HG02588 (cell line): ENCODE results near the gene PPM1H.

ENCODE experiments used
- ATAC-seq: cut with Tn5 transposase; IDR thresholded peaks from one replicate; pipeline ENCODE4 v1.9.1; 2021; ENCODE audit warnings: mild to moderate bottlenecking, moderate library complexity; ENCODE audit not compliant: unreplicated experiment

Gene PPM1H

DNA sequence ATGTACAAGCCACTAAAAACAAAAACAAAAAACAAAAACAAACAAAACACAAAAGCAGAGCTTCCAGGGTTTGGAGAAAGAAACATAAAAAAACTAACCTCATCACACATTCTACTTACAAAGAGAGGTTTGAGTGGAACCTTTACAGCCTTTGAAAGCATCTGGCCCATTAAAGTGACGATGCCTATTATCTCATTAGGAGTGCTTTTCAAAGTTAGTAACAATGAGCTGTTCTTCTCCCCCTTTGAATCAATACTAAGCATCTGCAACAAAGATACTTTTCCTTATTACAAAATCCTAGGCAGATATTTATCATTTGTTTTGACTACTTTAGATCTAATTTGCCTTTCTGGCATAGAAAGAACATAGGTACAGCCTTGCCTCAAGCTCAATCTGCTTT is 217.3 kb downstream of the PPM1H start:
- no peak for ATAC-seq

DNA sequence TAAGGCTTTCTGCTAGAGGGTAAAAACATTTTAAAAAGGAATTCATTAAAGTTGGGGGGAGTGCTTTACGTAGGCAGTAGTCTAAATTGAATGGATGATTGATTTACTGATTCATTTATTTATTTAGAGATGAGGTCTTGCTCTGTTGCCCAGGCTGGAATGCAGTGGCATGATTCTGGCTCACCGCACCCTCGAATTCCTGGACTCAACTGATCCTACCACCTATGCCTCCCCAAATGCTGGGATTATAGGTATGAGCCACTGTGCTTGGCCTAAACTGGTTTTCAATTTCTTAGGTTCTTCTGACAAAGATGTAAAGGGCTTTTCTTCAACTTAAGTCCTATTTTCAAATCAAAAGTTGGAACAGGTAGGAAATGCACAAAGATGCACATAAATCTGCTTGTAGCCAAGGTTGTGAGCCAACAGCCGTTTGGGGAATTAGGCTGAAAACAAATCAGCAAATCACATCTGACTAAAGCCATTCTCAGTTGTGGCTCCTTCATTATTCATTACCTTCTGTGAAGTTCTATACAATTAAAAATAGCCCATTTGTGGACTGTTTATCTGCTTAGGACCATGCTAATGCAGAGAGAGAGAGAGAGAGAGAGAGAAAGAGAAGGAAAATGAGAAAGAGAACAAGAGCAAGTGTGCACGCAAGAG is 218.0 kb downstream of the PPM1H start:
- no peak for ATAC-seq

DNA sequence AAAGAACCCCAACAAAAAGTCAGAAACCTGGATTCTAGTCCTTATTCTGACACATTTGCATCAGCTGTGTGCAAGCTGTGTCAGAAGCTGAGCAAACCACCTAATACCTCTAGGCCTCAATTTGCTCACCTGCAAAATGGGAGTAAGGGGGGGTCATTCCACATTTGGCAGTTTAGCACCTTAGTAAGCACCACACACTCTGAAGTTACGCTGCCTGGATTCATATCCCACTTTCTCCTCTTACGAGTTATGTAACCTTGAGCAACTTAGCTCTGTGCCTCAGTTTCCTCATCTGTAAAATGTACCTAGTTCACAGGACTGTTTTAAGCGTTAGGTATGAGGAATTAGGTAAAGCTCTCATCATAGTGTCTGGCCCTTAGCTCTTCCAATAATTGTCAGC is 218.9 kb downstream of the PPM1H start:
- no peak for ATAC-seq

DNA sequence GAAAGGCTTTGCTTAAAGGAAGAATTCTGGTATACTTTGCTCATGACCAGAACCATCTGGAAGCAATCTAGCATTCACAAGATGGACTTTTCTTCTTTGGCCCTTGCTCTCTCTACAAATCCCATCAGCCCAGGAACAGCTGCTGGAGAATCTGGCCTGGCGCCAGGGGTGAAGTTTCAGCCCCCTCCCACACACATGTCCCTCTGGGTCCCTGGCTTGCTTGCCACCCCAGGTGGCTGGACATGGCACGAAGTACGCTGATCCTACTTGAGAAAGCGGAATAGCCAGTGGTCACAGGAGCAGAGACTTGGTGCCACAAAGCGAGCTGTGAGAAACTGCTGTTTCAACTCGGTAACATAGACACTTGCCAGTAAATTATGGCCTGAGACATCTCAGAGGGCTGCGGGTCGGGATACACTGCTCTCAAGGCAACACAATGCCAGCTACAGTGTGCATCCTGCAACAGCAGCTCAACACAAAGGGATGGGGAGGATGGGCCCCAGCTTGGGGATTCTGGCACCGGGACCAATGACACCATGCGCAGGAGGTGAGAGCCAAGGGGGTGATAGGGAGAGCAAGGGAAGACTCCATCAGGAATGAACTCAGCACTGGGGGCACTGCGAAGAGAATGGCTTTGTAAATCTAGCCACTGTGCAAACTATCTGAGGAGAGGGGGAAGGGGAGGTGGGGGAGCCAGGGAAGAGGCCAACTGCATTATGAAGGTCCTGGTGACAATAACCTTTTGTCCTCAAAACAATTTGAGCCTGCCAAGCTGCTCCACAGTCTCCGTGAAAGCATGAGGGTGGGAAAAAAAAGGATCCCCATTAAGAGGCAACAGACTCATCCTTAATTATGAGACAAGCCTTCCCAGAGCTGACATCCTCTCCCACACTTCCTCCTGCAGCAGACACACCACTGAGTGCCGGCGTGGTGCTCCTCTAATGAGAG is 219.9 kb downstream of the PPM1H start:
- ATAC-seq, result no peak

DNA sequence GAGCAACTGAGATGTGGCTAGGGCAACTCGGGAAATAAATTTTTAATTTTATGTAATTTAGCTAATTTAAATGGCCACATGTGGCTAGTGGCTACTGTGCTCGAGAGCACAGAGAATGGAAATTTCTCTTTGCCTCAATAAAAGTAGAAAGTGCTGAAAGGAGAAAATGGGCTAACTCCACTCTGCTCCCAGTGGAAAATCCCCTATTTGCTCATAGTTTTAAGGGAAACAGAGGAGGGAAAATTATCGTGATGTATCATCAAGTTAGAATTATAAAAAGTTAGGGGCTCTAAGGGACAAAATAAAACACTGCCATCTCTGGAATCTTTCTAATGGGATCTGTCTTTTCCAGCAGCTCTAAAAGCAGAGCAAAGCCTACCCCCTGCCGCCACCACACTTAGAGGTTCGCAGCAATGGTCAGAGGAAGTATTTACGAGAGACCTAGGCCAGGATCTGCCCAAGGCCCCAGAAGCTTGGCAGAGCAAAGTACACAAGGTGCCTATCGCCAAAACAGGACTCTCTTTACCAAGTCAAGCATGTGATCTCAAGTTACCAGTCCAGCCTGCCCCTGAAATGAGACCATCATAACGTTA is 220.7 kb downstream of the PPM1H start:
- ATAC-seq, result no peak

DNA sequence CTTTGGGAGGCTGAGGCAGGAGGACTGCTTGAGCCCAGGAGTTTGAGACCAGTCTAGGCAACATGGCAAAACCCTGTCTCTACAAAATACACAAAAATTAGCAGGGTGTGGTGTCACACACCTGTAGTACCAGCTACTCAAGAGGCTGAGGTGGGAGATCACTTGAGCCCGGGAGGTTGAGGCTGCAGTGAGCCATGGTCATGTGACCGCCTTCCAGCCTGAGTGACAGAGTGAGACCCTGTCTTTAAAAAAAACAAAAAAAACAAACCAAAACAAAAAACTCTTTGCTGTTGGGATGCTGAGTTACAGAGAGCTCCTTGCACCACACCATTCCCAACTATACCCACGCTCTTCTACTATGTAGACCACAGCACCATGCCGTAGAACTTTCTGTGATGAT is 221.2 kb downstream of the PPM1H start:
- no peak for ATAC-seq

DNA sequence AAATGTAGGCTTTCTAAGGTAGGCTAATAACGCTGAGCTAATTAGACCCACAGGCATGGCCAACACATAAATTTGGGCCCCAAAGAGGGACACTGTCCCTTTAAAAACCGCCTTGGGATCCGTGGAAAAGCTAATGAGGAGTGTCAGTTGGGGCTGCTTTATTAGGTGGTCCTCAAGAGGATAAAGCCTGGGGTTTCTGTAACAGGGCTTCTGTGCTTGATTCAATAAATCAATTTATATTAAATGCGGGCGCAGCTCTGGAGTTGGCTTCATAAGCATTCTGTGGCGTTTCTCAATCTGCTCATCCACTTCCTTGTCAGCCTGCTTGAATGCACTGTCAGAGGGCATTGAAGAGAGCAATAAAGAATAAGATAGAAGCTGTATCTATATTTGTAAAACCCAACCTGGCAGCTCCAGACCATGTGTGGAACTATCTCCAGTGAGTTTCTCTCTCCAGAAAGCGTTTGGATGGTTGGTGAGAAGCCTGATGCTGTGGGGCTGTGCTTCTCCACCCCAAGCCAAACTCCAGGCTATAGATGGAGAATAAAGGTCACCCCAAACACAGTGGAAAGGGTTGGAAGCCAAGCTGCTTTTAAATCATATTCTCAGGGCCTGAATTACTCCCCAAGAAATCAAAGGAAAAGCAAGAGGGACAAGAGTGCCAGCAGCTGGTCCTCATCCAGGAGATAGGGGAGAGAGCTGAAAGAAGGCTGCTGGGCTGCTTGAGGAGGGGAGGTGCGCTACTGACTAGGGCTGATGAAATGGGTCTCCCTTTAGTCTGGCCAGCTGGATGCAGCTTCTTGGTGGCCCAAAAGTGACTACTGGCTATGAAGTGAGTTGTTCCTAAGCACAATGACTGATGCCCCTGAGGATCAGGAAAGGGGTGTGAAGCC is 222.0 kb downstream of the PPM1H start:
- no peak for ATAC-seq

DNA sequence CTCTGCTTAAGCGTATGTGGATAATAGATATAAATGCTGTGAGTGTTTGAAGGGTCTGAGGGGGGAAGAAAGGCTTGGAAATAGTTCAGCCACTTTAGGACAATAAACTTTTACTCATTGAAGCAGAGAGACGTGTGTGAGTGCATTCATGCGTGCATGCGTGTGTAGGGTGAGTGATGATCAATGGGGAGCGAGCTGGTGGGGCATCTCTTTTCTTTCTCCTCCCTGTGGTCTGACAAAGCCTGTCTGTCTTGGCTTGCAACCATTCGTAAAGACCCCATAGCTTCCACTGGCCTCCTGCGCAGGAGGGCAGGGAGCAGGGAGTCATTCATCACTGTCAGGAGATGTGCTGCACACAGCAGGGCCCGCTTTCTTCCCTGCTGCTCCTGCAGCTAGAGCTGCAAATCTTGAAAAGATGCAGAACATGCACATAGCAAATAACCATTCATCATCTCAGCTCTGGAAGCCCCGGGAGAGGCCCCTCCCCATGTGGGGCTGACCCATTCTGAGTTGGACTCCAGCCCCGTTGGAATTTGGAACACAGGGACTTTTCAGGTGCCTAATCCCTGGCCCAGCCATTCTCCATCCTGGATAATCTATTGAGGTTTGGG is 223.2 kb downstream of the PPM1H start:
- ATAC-seq, result no peak

DNA sequence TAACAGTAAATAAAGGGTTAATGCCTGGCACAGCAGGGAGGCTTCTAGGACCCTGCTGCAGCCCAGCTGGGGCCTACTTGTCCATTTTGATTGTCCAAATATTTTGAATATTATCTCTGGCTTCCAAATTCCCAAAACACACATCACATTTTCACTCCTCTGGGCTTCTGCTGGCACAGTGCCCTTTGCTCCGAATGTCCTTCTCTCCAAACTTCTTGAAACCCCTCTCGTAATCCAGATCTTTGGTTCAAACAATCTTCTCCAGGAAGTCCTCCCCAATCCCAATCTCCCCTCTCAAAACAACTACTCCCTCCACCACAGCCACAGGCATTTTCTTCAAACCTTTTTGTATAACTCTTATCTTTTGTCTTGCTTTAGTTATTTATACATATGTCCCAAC is 225.6 kb downstream of the PPM1H start:
- ATAC-seq, result no peak

DNA sequence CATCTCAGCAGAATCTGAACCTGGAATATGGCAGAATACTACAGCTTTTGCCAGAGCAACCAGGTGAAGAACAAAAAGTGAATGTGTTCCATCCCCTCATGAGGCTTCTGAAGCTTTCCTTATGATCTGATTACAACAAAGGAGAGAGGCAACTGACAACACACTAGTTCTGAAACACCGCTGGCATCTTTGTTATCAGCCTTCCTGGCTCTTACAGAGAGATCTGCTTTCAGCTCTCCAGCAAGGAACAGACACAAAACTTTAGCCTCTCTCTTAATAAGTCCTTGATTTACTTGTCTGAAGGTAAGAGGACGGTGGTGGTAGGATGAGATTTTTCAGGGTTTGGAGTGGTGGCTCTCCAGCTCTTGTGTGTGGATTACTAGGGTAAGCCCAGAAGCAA is 227.0 kb downstream of the PPM1H start:
- ATAC-seq, result no peak

DNA sequence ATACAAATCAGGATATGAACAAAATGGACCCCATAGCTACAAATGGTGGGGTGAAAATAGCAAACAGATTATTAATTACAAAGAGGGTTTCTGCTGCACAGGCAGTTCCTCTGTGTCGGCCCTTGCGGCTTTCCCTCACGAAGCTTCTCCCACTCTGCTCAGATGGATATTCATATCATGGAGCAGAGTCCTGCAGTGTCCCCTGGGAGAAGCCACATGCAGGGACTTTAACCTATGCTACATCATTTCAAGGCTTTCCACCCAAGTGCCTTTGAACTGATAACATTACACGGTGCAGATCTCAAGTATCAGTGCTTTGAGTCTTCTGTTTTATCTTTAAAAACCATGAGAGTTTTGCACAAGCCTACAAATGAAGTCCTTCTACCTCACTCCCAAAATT is 229.1 kb downstream of the PPM1H start:
- ATAC-seq, result no peak

DNA sequence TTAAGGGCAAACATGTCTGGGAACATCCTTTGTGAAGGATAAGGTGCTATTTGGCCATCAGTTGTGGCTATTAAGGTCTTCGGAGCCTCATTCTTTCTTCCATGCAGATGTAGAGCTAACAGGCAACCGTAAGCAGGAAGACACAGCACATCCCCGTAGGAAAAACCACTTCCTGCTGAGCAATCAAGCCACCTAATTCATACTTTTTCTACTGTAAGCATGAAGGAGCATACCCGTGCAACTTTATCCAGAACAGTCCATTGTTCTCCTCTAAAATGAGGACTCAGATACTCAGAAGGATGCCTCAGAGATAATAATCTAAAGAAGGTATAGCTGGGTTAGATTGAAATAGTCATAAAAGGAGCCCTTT is 232.0 kb downstream of the PPM1H start:
- ATAC-seq, result no peak

DNA sequence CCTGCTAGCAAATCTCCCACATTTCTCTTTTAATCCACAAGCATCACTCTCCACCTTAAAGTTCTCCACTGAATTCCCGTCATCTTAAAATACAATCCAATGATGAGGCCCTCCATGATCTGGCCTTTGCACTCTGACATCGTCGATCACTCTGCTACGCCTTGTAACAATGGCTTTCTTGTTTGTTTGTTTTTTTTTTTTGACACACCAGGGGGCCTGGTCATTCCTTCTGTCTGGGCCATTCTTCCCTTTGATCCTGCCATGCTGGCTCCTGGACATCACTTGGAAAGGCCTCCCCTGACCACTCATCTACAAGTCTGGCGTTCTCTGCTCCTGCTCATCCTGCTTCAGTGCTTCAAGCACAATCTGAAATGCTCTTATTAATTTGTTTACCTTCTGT is 233.5 kb downstream of the PPM1H start:
- no peak for ATAC-seq

DNA sequence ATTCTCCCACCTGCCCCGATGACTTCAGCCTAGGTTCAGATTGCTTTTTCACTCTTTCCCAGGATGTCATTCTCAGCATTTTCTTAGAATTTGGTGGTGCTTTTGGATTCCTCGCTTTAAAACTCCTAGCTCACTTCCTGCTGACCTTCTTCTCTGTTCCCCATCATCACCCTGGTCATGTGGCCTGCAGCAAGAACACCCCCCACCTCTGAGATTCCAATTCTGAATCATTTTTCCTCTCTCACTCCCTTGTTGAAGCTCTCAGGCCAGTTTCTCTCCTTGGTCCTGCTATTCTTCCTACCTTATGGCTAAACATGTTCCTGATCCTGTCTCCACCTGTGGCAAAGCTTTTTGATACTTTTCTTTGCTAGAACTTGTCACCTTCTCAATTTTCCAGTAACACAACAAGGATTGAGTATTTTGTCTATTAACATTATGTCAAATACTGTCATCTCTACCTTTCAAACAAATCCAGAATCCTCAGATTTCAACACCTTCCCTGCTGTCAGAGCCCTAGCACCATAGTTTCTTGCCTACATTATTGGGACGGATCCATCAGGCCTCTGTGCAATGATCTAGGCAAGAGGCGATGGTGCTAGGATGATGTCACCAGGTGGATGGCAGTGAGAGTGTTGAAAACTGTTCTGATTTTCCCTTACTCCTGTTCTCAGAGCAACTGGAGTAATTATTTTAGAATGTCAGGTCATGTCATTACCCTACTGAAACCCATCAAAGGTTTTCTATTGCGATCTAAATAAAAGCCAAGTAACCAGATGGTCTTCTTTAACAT is 234.7 kb downstream of the PPM1H start:
- ATAC-seq, result no peak

DNA sequence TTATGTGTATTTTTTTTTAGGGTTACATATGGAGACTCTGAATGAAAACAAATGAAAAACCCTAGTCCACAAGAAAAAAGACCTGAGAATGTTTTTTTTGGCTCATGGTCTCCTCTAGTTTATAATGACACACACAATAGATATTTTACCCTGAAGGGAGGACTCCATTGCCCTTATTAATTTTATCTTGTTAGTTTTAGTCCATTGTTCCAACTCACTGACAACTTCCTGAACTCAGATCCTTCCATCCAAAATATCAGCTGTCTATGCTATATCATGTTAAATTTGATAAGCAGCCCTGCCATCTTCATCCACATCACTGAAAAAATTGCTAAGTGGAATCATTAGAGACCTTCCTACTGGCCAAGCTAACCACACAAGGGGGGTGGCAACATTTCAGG is 236.2 kb downstream of the PPM1H start:
- no peak for ATAC-seq

DNA sequence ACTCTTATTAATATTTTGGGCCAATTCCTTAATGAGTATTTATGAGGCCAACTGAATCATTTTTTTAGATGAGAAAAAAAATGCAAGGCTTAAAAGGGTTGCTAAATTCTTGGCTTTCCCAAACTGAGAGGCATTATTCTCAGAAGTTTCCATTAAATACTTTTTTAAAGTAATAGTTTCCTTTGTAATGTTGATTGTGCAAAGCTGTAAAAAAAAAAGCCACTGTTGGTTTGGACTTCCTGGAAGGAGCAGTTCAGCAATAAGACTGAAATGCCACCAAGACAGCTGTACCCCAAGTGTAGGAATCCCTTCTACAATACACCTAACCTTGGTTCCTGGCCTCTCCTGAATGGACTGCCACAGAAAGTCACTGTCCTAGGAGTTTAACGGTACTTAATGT is 237.1 kb downstream of the PPM1H start:
- ATAC-seq, result no peak

DNA sequence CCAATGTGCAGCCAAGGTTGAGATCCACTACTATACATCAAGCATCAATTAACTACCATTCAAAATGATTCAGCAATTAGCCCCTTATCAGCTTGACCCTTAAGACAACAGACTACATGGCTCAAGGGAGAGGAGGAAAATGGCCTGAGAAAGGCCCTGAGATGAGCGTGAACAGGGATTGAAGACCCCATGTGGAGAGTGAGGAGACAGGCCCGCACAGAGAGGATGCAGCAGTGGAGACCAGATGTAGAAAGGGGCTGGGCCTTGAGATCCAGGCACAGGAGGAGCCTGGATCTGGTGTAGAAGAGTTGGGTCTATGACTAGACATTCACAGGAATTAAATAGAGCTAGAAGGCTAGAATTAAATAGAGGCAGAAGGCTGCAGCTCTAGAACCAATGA is 239.3 kb downstream of the PPM1H start:
- no peak for ATAC-seq

DNA sequence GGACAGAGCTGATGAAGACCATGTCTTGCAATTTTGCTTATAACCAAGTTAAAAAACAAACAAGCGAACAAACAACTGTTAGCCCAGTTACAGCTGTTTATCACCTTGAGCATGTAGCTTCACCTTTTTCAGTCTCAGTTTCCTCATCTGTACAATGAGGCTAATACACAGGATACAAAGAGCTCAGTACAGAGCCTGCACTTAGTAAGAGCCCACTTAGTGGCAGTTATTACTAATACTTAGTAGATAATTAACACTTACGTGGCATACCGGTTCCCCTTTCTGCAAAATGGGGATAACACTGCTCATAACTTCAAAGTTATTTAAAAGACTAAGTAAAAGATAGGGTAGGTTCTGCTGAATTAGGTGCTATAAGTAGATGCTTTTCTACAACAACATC is 240.3 kb downstream of the PPM1H start:
- peak; percentile 63 for ATAC-seq

DNA sequence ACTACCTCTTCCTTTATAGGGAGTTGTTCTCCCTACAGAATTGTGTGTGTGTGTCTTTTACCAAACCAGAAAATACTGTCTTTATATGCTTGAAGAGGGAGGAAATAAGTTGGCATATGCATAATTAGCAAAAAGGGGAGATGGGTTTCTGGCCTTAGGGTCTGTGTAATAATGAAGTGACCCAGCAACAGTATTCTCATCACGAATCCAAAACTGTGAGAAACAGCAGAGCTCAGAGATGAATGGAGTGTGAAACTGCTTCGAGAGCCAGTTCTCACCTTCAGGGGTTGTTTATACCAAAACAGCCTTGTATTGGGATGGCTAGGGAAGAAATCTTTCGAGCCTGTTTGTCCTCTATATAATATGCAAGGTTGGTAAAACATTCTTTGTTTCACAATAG is 240.8 kb downstream of the PPM1H start:
- peak; percentile 20 for ATAC-seq
